ENCODE measurements around the gene TCN2.
"Not testable (repeated sequence)": the region's sequence is repeated elsewhere in the genome, so short reads cannot be mapped to it uniquely, and the experiment has no call there.

Gene TCN2

GRCh38 chr22:30567277-30567676, 39.7 kb upstream of the TCN2 start:
- POLR2A ChIA-PET; H3K27ac ChIP-seq (ENCODE audit: extremely low read depth, low read depth, low read length); H3K36me3 ChIP-seq (ENCODE audit: control insufficient read depth in 2 of 2, insufficient read depth in 1 of 2, low read length in 2 of 2); H3K4me1 ChIP-seq (ENCODE audit: control insufficient read depth, insufficient read depth, low read length); H3K9me3 ChIP-seq (ENCODE audit: control insufficient read depth, insufficient read depth, low read depth, low read length); CTCF ChIA-PET; H3K4me3 ChIP-seq (ENCODE audit: low read depth, low read length): not testable (repeated sequence)
- TF ChIP-seq ZNF121 (tag by site-specific recombination; IDR thresholded peaks at IDR 0.05): peak; percentile 75

DNA sequence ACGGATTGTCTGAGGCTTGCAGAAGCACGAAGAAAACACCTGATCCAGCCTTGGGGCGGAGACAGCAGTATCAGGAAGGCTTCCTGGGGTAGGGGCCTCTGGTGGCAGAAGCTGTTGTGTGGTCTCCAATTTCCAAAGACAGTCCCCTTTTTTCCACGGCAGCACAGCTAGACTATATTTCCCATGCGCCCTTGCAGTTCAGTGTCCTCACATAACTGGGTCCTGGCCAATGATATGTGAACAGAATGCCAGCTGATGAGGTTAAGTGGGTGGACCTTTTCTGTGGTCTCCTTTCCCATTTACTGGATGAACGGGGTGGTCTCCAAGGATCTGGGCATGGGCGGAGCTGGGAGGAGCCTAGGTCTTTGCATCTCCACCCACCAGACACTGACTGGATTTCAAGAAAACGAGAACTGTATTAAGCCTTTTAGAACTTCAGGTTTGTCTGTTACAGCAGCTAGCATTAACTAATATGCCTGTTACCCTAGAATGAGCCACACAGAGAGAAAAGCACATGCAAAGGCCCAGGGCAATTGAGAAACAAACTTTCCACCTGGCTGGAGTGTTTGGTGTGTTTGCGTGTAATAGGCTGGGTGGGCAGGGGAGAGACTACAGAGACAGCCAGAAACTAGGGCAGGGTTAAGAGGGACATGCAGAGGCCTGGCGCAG, 38.7 kb upstream of the TCN2 start:
- H3K36me3 ChIP-seq (ENCODE audit: control insufficient read depth in 2 of 2, insufficient read depth in 1 of 2, low read length in 2 of 2): no peaks in the 10 kb centered on the region
- no peaks in the 10 kb centered on the region for H3K4me1 ChIP-seq (ENCODE audit: control insufficient read depth, insufficient read depth, low read length)
- ChIA-PET CTCF (interaction anchor here (0.6 to 1.2 kb wide), 2 partner anchors 73 to 177 kb away, joined by 3 read pairs; no protein-coding TSS in a partner anchor), POLR2A (no interaction called here)
- TF ChIP-seq ZNF623 (tag by site-specific recombination; IDR thresholded peaks at IDR 0.05) (peak; percentile 39; the same call in 1 of the 2 replicates), ZNF664 (tag by site-specific recombination; IDR thresholded peaks at IDR 0.05) (no peak), BCL6B (tag by site-specific recombination; IDR thresholded peaks at IDR 0.05) (no peak), ZNF16 (tag by site-specific recombination; IDR thresholded peaks at IDR 0.05; ENCODE audit: low read depth) (no peak), KLF1 (tag by site-specific recombination; IDR thresholded peaks at IDR 0.05) (0 out of 2 replicates have a peak, but pooled peaks have one; percentile 12), OVOL3 (tag by site-specific recombination; IDR thresholded peaks at IDR 0.05) (no peak)
- H3K27ac ChIP-seq (ENCODE audit: extremely low read depth, low read depth, low read length): no peak overlapping the region
- no peak overlapping the region for H3K4me3 ChIP-seq (ENCODE audit: low read depth, low read length)
- no peaks in the 10 kb centered on the region for H3K9me3 ChIP-seq (ENCODE audit: control insufficient read depth, insufficient read depth, low read depth, low read length)

- TF ChIP-seq TRIM28 (IDR thresholded peaks at IDR 0.05; ENCODE audit: borderline replicate concordance, low read length): no peak
- peak; percentile 91 for TF ChIP-seq ZNF121 (tag by site-specific recombination; IDR thresholded peaks at IDR 0.05)
- no peak for TF ChIP-seq ZNF18 (tag by site-specific recombination; IDR thresholded peaks at IDR 0.05)
- H3K9me3 ChIP-seq (ENCODE audit: control insufficient read depth, insufficient read depth, low read depth, low read length): no peaks in the 10 kb centered on the region
- no peaks in the 10 kb centered on the region; the same call in 1 of the 2 replicates for H3K4me1 ChIP-seq (ENCODE audit: control insufficient read depth, insufficient read depth, low read length)
- CTCF ChIA-PET: interaction anchor here (1.1 kb wide), 1 partner anchor 162 kb away, joined by 3 read pairs; no protein-coding TSS in a partner anchor
- H3K36me3 ChIP-seq (ENCODE audit: control insufficient read depth in 2 of 2, insufficient read depth in 1 of 2, low read length in 2 of 2): no peaks in the 10 kb centered on the region
- POLR2A ChIA-PET: interaction anchor here (0.7 kb wide), 1 partner anchor 11 kb away, joined by 3 read pairs; no protein-coding TSS in a partner anchor
- no peak overlapping the region for H3K4me3 ChIP-seq (ENCODE audit: low read depth, low read length)
- H3K27ac ChIP-seq (ENCODE audit: extremely low read depth, low read depth, low read length): no peak overlapping the region
Observed at GRCh38 chr22:30569674-30570202, 37.2 kb upstream of the TCN2 start.

DNA sequence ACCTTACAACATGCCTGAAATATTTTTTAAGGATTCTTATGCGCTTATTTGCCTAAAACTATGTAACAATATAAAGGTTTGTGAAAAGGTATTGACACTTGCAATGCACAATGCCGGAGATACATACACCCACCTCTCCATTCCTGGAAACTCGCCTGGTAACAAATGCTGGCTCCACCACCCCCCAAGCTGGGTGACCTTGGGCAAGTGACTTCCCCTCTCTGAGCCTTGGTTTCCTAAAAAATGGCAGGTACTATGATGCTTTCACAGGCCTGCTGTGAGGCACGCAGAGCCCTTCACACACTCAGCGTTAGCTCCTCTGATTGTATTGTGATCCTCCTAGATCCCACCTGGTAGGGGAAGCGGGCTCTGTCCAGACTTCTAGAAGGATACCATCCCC, 34.8 kb upstream of the TCN2 start:
- no peak overlapping the region for H3K4me3 ChIP-seq (ENCODE audit: low read depth, low read length)
- no peak overlapping the region for H3K27ac ChIP-seq (ENCODE audit: extremely low read depth, low read depth, low read length)
- TF ChIP-seq GLIS2 (tag by site-specific recombination; IDR thresholded peaks at IDR 0.05) (no peak), ZNF768 (tag by site-specific recombination; IDR thresholded peaks at IDR 0.05) (peak; percentile 62; the same call in 1 of the 2 replicates), PRDM4 (tag by site-specific recombination; IDR thresholded peaks at IDR 0.05) (no peak)
- no peaks in the 10 kb centered on the region for H3K9me3 ChIP-seq (ENCODE audit: control insufficient read depth, insufficient read depth, low read depth, low read length)
- peaks cover 0 to 24% of the 10 kb centered on the region in 2 experiments; a peak in 2 of 3 replicates for H3K36me3 ChIP-seq (ENCODE audit: control insufficient read depth in 2 of 2, insufficient read depth in 1 of 2, low read length in 2 of 2)
- POLR2A ChIA-PET: interaction anchor here (1.4 kb wide), 1 partner anchor 11 kb away, joined by 3 read pairs; no protein-coding TSS in a partner anchor
- CTCF ChIA-PET: interaction anchor here (0.9 to 1.7 kb wide), 2 partner anchors 63 to 139 kb away, joined by 3 to 5 read pairs; partner anchors contain the start of gene SLC35E4
- H3K4me1 ChIP-seq (ENCODE audit: control insufficient read depth, insufficient read depth, low read length): no peaks in the 10 kb centered on the region; the same call in 1 of the 2 replicates
